HepG2 (cell line): ENCODE measurements around the gene SMC6.

Experiments used
- CTCF ChIP-seq: sonication (generic); formaldehyde crosslinking; IDR thresholded peaks from 2 replicates; pipeline ENCODE4 v1.5.0; 2020; ENCODE audit warnings: mild to moderate bottlenecking, missing genetic modification reagents, moderate library complexity
- HDAC1 ChIP-seq: sonication (generic); formaldehyde crosslinking; IDR thresholded peaks from 2 replicates; pipeline ENCODE4 v1.5.1; 2020; ENCODE audit warnings: mild to moderate bottlenecking, missing genetic modification reagents

GRCh38 chr2:17644997-17645720, 108.5 kb downstream of the SMC6 start:
- TF ChIP-seq CTCF (CRISPR knock-in tag): no peak
- no peak for TF ChIP-seq HDAC1 (CRISPR knock-in tag)
